HG02870 (cell line): ENCODE data around the gene SLC43A2.
"Not testable (repeated sequence)": the region's sequence is repeated elsewhere in the genome, so short reads cannot be mapped to it uniquely, and the experiment has no call there.

Experiments
- ATAC-seq: cut with Tn5 transposase; IDR thresholded peaks from one replicate; pipeline ENCODE4 v1.9.1; 2021; ENCODE audit warnings: mild to moderate bottlenecking, moderate library complexity; ENCODE audit not compliant: unreplicated experiment

Gene SLC43A2

GRCh38 chr17:1627982-1628855 is at the start of gene SLC43A2:
Gene SLC43A2, minus strand, starts transcription at chr17:1628834. Its CDS starts 960 bp downstream, at chr17:1627874.
- peak; percentile 59 for ATAC-seq

GRCh38 chr17:1676401-1676800 is 47.8 kb upstream of the SLC43A2 start:
- ATAC-seq: no peak

GRCh38 chr17:1673041-1673785 is 44.6 kb upstream of the SLC43A2 start:
- no peak for ATAC-seq

GRCh38 chr17:1663934-1664333 is 35.3 kb upstream of the SLC43A2 start:
- ATAC-seq: not testable (repeated sequence)

GRCh38 chr17:1661045-1661444 is 32.4 kb upstream of the SLC43A2 start:
- ATAC-seq: no peak

- no peak for ATAC-seq
Measured at GRCh38 chr17:1658100-1658499, 29.5 kb upstream of the SLC43A2 start.

GRCh38 chr17:1653735-1654134 is 25.1 kb upstream of the SLC43A2 start:
- no peak for ATAC-seq

- not testable (repeated sequence) for ATAC-seq
Measured at GRCh38 chr17:1652794-1653193, 24.2 kb upstream of the SLC43A2 start.

GRCh38 chr17:1651559-1651844 is 22.9 kb upstream of the SLC43A2 start:
- no peak for ATAC-seq

- no peak for ATAC-seq
Measured at GRCh38 chr17:1650731-1651558, 22.3 kb upstream of the SLC43A2 start.

GRCh38 chr17:1649844-1650501 is 21.3 kb upstream of the SLC43A2 start, which contains the start of gene RILP:
Gene RILP, minus strand, starts transcription at chr17:1649866. Its CDS starts 62 bp downstream, at chr17:1649804.
- ATAC-seq: no peak

GRCh38 chr17:1648963-1649843 is 20.6 kb upstream of the SLC43A2 start:
- ATAC-seq: peak; percentile 43

- peak; percentile 12 for ATAC-seq
Measured at GRCh38 chr17:1648173-1648962, 19.7 kb upstream of the SLC43A2 start.

- ATAC-seq: no peak
Measured at GRCh38 chr17:1647802-1648171, 19.2 kb upstream of the SLC43A2 start.

GRCh38 chr17:1646199-1646875 is 17.7 kb upstream of the SLC43A2 start:
- ATAC-seq: no peak

GRCh38 chr17:1645207-1646171 is 16.9 kb upstream of the SLC43A2 start, which contains the start of gene SCARF1:
Gene SCARF1, minus strand, starts transcription at chr17:1645732. Its CDS starts 35 bp downstream, at chr17:1645697.
- no peak for ATAC-seq
